SU-DHL-6 (cell line): ENCODE results near the gene CHRNA7.

Source experiments
- H2AFZ ChIP-seq: fragments of 200-600 bp; sonication (generic); 2 replicates; pipeline ENCODE4 v1.6.1; 2014; ENCODE audit warnings: low read depth, mild to moderate bottlenecking, moderate library complexity, mixed read lengths, antibody characterized with exemption, low read length; ENCODE audit not compliant: severe bottlenecking
- H3F3A ChIP-seq: fragments of 200-600 bp; shearing (Covaris generic); 2 replicates; pipeline ENCODE4 v1.6.0; 2016; ENCODE audit warnings: antibody characterized with exemption, mild to moderate bottlenecking; ENCODE audit not compliant: insufficient read depth
- H3K27ac ChIP-seq: fragments of 200-600 bp; sonication (generic); 2 replicates; pipeline ENCODE4 v1.5.1; 2016; ENCODE audit warnings: low read depth, mild to moderate bottlenecking, low read length, moderate library complexity, mixed read lengths
- H3K27me3 ChIP-seq: fragments of 200-600 bp; sonication (generic), shearing (Covaris generic); 2 replicates; pipeline ENCODE4 v1.6.0; 2014; ENCODE audit warnings: mild to moderate bottlenecking, low read length
- H3K36me3 ChIP-seq: fragments of 200-600 bp; sonication (generic); 2 replicates; pipeline ENCODE4 v1.6.1; 2014; ENCODE audit warnings: mild to moderate bottlenecking, low read length, mixed read lengths
- H3K4me2 ChIP-seq: fragments of 300-600, 200-600 bp; shearing (Covaris generic), sonication (generic); 2 replicates; pipeline ENCODE4 v1.6.0; 2014; ENCODE audit warnings: low read length, low read depth, mild to moderate bottlenecking; ENCODE audit not compliant: poor library complexity, severe bottlenecking
- H3K4me3 ChIP-seq: fragments of 200-600 bp; sonication (generic); 2 replicates; pipeline ENCODE4 v1.5.1; 2014; ENCODE audit warnings: antibody characterized with exemption, low read length, mild to moderate bottlenecking, mixed read lengths; ENCODE audit not compliant: insufficient read depth, poor library complexity, severe bottlenecking
- H3K79me2 ChIP-seq: fragments of 200-600 bp; sonication (generic); 2 replicates; pipeline ENCODE4 v1.6.1; 2014; ENCODE audit warnings: mild to moderate bottlenecking, low read length, moderate library complexity; ENCODE audit not compliant: insufficient read depth
- H3K9ac ChIP-seq: fragments of 200-600 bp; sonication (generic); 2 replicates; pipeline ENCODE4 v1.7.0; 2014; ENCODE audit warnings: mild to moderate bottlenecking, low read length
- H3K9me2 ChIP-seq: fragments of 200-600 bp; sonication (generic); replicated peaks from 2 replicates; pipeline ENCODE4 v1.6.1; 2014; ENCODE audit warnings: low read length; ENCODE audit not compliant: insufficient read depth
- H3K9me3 ChIP-seq: fragments of 200-600 bp; sonication (generic); 2 replicates; pipeline ENCODE4 v1.6.1; 2014; ENCODE audit warnings: low read length, mixed read lengths; ENCODE audit not compliant: insufficient read depth
- H4K20me1 ChIP-seq: fragments of 200-600 bp; sonication (generic); 2 replicates; pipeline ENCODE4 v1.6.1; 2014; ENCODE audit warnings: low read depth, mild to moderate bottlenecking, antibody characterized with exemption, low read length, moderate library complexity, mixed read lengths
- CTCF ChIP-seq: fragments of 200-600 bp; sonication (generic); IDR thresholded peaks from one replicate; pipeline ENCODE4 v1.5.1; 2017; ENCODE audit warnings: antibody characterized with exemption, mild to moderate bottlenecking, low read length, moderate library complexity; ENCODE audit not compliant: insufficient read depth, poor library complexity, severe bottlenecking
- EZH2phosphoT487 ChIP-seq: fragments of 200-600 bp; sonication (generic), shearing (Covaris generic); conservative IDR thresholded peaks from 2 replicates; pipeline ENCODE4 v1.6.1; 2018; ENCODE audit warnings: mild to moderate bottlenecking, antibody characterized with exemption, low read length, moderate library complexity, mixed read lengths

The CHRNA7 gene

GRCh38 chr15:32007355-32007960, 22.9 kb upstream of the CHRNA7 start:
- Histone ChIP-seq H2AFZ (no peak overlapping the region), H3K27me3 (no peaks in the 10 kb centered on the region; the same call in 1 of the 2 replicates), H3K9ac (no peak overlapping the region), H3F3A (no peaks in the 10 kb centered on the region), H3K27ac (no peak overlapping the region), H3K9me2 (no peaks in the 10 kb centered on the region), H3K4me3 (no peak overlapping the region), H3K9me3 (no peaks in the 10 kb centered on the region), H3K79me2 (no peaks in the 10 kb centered on the region), H3K36me3 (no peaks in the 10 kb centered on the region), H4K20me1 (no peaks in the 10 kb centered on the region), H3K4me2 (no peak overlapping the region)
- TF ChIP-seq CTCF (no peak), EZH2phosphoT487 (no peak)

GRCh38 chr15:32014953-32015352, 15.4 kb upstream of the CHRNA7 start:
- no peaks in the 10 kb centered on the region for H3K79me2 ChIP-seq
- H3K9ac ChIP-seq: no peak overlapping the region
- no peaks in the 10 kb centered on the region for H3K9me3 ChIP-seq
- no peak overlapping the region for H3K4me2 ChIP-seq
- no peaks in the 10 kb centered on the region for H3K36me3 ChIP-seq
- H3K4me3 ChIP-seq: no peak overlapping the region
- H2AFZ ChIP-seq: no peak overlapping the region
- H3K27ac ChIP-seq: no peak overlapping the region
- H3K9me2 ChIP-seq: no peaks in the 10 kb centered on the region
- no peaks in the 10 kb centered on the region for H4K20me1 ChIP-seq
- H3F3A ChIP-seq: no peaks in the 10 kb centered on the region
- 0 out of 2 replicates have a peak, but pooled peaks cover 4% of the 10 kb centered on the region for H3K27me3 ChIP-seq
- TF ChIP-seq EZH2phosphoT487 (no peak), CTCF (no peak)

- H2AFZ ChIP-seq: no peak overlapping the region
- no peaks in the 10 kb centered on the region for H3K79me2 ChIP-seq
- no peak overlapping the region for H3K27ac ChIP-seq
- no peaks in the 10 kb centered on the region for H3K9me2 ChIP-seq
- no peak overlapping the region for H3K9ac ChIP-seq
- H3K36me3 ChIP-seq: no peaks in the 10 kb centered on the region
- no peaks in the 10 kb centered on the region for H4K20me1 ChIP-seq
- H3K27me3 ChIP-seq: no peaks in the 10 kb centered on the region
- no peaks in the 10 kb centered on the region for H3F3A ChIP-seq
- no peak for TF ChIP-seq CTCF
- no peak for TF ChIP-seq EZH2phosphoT487
- no peaks in the 10 kb centered on the region for H3K9me3 ChIP-seq
- no peak overlapping the region for H3K4me2 ChIP-seq
- H3K4me3 ChIP-seq: no peak overlapping the region
Observed at GRCh38 chr15:32020156-32020555, 10.2 kb upstream of the CHRNA7 start.
